ENCODE data around the gene RAVER1.

GRCh38 chr19:10321874-10322835 lies 11.2 kb downstream of the RAVER1 start:
- TF ChIP-seq POLR2A (IDR thresholded peaks at IDR 0.05): no peak
- TF ChIP-seq, protein P1, sequence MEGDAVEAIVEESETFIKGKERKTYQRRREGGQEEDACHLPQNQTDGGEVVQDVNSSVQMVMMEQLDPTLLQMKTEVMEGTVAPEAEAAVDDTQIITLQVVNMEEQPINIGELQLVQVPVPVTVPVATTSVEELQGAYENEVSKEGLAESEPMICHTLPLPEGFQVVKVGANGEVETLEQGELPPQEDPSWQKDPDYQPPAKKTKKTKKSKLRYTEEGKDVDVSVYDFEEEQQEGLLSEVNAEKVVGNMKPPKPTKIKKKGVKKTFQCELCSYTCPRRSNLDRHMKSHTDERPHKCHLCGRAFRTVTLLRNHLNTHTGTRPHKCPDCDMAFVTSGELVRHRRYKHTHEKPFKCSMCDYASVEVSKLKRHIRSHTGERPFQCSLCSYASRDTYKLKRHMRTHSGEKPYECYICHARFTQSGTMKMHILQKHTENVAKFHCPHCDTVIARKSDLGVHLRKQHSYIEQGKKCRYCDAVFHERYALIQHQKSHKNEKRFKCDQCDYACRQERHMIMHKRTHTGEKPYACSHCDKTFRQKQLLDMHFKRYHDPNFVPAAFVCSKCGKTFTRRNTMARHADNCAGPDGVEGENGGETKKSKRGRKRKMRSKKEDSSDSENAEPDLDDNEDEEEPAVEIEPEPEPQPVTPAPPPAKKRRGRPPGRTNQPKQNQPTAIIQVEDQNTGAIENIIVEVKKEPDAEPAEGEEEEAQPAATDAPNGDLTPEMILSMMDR (IDR thresholded peaks at IDR 0.05): no peak

All from thyroid gland (tissue), 4 donors.